Activated T-helper 17 cell treated with anti-CD3 and anti-CD28 coated beads, Interleukin-2, amount 50 U/mL, for 72 hours (primary cell): ENCODE data around the gene IDS. TPM values are rescaled to one million over a fixed set of nuclear protein-coding genes. Genes with fewer than 3 reads are reported as not detected.
"Not testable (repeated sequence)": the region's sequence is repeated elsewhere in the genome, so short reads cannot be mapped to it uniquely, and the experiment has no call there.

ENCODE experiments used
- ATAC-seq: fragments of 150-1000 bp; cut with Tn5 transposase; replicated peaks from 2 replicates; pipeline ENCODE4 v1.10.0; 2021; ENCODE audit warnings: mild to moderate bottlenecking, moderate library complexity
- H3K27ac Mint-ChIP-seq: one replicate; pipeline ENCODE4 v1.8.0; 2022; ENCODE audit warnings: mixed read lengths
- H3K27me3 Mint-ChIP-seq: one replicate; pipeline ENCODE4 v1.8.0; 2022; ENCODE audit warnings: mixed read lengths
- H3K36me3 Mint-ChIP-seq: one replicate; pipeline ENCODE4 v1.8.0; 2022; ENCODE audit warnings: low read depth, mild to moderate bottlenecking, mixed read lengths
- H3K4me1 Mint-ChIP-seq: one replicate; pipeline ENCODE4 v1.8.0; 2022; ENCODE audit warnings: mixed read lengths
- H3K4me3 Mint-ChIP-seq: one replicate; pipeline ENCODE4 v1.8.0; 2022; ENCODE audit warnings: mild to moderate bottlenecking, mixed read lengths
- H3K9me3 Mint-ChIP-seq: one replicate; pipeline ENCODE4 v1.8.0; 2022; ENCODE audit warnings: mixed read lengths
- total RNA-seq, 2 donors: library from RNA; stranded (reverse); gene quantifications; one replicate each; pipeline ENCODE4 v1.2.3, GENCODE V29; 2022

IDS gene
- 100 to 1,000 TPM in 1 of 2 donors, 10 to 100 TPM in 1; 91.4 to 127 TPM for total RNA-seq

- H3K4me1 Mint-ChIP-seq = peaks cover 20% of the 10 kb centered on the region
- H3K9me3 Mint-ChIP-seq = no peaks in the 10 kb centered on the region
- H3K27ac Mint-ChIP-seq = peak within 1 kb of the TSS; percentile 100
- peak within 1 kb of the TSS; percentile 98 for H3K4me3 Mint-ChIP-seq
- peak; percentile 71 for ATAC-seq
- peaks cover 15% of the 10 kb centered on the region for H3K36me3 Mint-ChIP-seq
- no peaks in the 10 kb centered on the region for H3K27me3 Mint-ChIP-seq
Measured at GRCh38 chrX:149504915-149505651, at the start of gene IDS. Gene IDS, minus strand, starts transcription at chrX:149505306. Its CDS starts 169 bp downstream, at chrX:149505137.

GRCh38 chrX:149551939-149552248, 46.8 kb upstream of the IDS start:
- peak; percentile 40 for ATAC-seq
- not testable (repeated sequence) for H3K36me3 Mint-ChIP-seq, H3K9me3 Mint-ChIP-seq, H3K4me1 Mint-ChIP-seq, H3K4me3 Mint-ChIP-seq, H3K27me3 Mint-ChIP-seq, H3K27ac Mint-ChIP-seq

GRCh38 chrX:149551245-149551938, 46.3 kb upstream of the IDS start:
- ATAC-seq = peak; percentile 63
- not testable (repeated sequence) for H3K36me3 Mint-ChIP-seq, H3K4me1 Mint-ChIP-seq, H3K27ac Mint-ChIP-seq, H3K9me3 Mint-ChIP-seq, H3K27me3 Mint-ChIP-seq, H3K4me3 Mint-ChIP-seq

GRCh38 chrX:149550454-149550853, 45.3 kb upstream of the IDS start:
- ATAC-seq = peak; percentile 8
- not testable (repeated sequence) for H3K27me3 Mint-ChIP-seq, H3K4me3 Mint-ChIP-seq, H3K4me1 Mint-ChIP-seq, H3K36me3 Mint-ChIP-seq, H3K27ac Mint-ChIP-seq, H3K9me3 Mint-ChIP-seq

- not testable (repeated sequence) for H3K27ac Mint-ChIP-seq, H3K27me3 Mint-ChIP-seq, ATAC-seq, H3K4me1 Mint-ChIP-seq, H3K4me3 Mint-ChIP-seq, H3K9me3 Mint-ChIP-seq
- H3K36me3 Mint-ChIP-seq = peaks cover 11% of the 10 kb centered on the region
Measured at GRCh38 chrX:149549701-149550100, 44.6 kb upstream of the IDS start, which contains the start of gene HSFX3. Gene HSFX3, minus strand, starts transcription at chrX:149549924. Its CDS starts 72 bp downstream, at chrX:149549852.

- not testable (repeated sequence) for H3K4me1 Mint-ChIP-seq, ATAC-seq, H3K27me3 Mint-ChIP-seq, H3K4me3 Mint-ChIP-seq, H3K9me3 Mint-ChIP-seq, H3K27ac Mint-ChIP-seq
- peaks cover 14% of the 10 kb centered on the region for H3K36me3 Mint-ChIP-seq
Measured at GRCh38 chrX:149547782-149548181, 42.7 kb upstream of the IDS start.

GRCh38 chrX:149546962-149547361, 41.9 kb upstream of the IDS start:
- H3K4me1 Mint-ChIP-seq, H3K27me3 Mint-ChIP-seq, H3K27ac Mint-ChIP-seq, H3K4me3 Mint-ChIP-seq, H3K9me3 Mint-ChIP-seq: not testable (repeated sequence)
- H3K36me3 Mint-ChIP-seq = peaks cover 16% of the 10 kb centered on the region
- peak; percentile 39 for ATAC-seq

- H3K4me3 Mint-ChIP-seq, H3K4me1 Mint-ChIP-seq, ATAC-seq, H3K27me3 Mint-ChIP-seq, H3K9me3 Mint-ChIP-seq, H3K27ac Mint-ChIP-seq: not testable (repeated sequence)
- H3K36me3 Mint-ChIP-seq = peaks cover 25% of the 10 kb centered on the region
Measured at GRCh38 chrX:149545545-149546543, 40.7 kb upstream of the IDS start.

- Mint-ChIP-seq H3K4me1 (no peaks in the 10 kb centered on the region), H3K4me3 (peak overlapping the region; percentile 82), H3K27me3 (no peaks in the 10 kb centered on the region), H3K36me3 (peaks cover 37% of the 10 kb centered on the region), H3K9me3 (no peaks in the 10 kb centered on the region), H3K27ac (peak overlapping the region; percentile 97)
- no peak for ATAC-seq
Measured at GRCh38 chrX:149541521-149542047, 36.5 kb upstream of the IDS start.

- Mint-ChIP-seq H3K4me3 (peak within 1 kb of the TSS; percentile 82), H3K9me3 (no peaks in the 10 kb centered on the region), H3K27ac (peak within 1 kb of the TSS; percentile 97), H3K27me3 (no peaks in the 10 kb centered on the region), H3K36me3 (peaks cover 34% of the 10 kb centered on the region), H3K4me1 (no peaks in the 10 kb centered on the region)
- peak; percentile 86 for ATAC-seq
Measured at GRCh38 chrX:149540621-149541520, 35.8 kb upstream of the IDS start, which contains the start of gene EOLA1. Gene EOLA1, plus strand, starts transcription at chrX:149541012. Its CDS starts 4,619 bp downstream, at chrX:149545631.

- Mint-ChIP-seq H3K4me1 (no peaks in the 10 kb centered on the region), H3K27ac (peak overlapping the region; percentile 97), H3K9me3 (no peaks in the 10 kb centered on the region), H3K4me3 (peak overlapping the region; percentile 82), H3K27me3 (no peaks in the 10 kb centered on the region), H3K36me3 (peaks cover 29% of the 10 kb centered on the region)
- peak; percentile 54 for ATAC-seq
Measured at GRCh38 chrX:149540131-149540620, 35.1 kb upstream of the IDS start.

GRCh38 chrX:149539283-149540130, 34.4 kb upstream of the IDS start:
- H3K27ac Mint-ChIP-seq = peak overlapping the region; percentile 97
- no peaks in the 10 kb centered on the region for H3K27me3 Mint-ChIP-seq
- peak; percentile 46 for ATAC-seq
- no peaks in the 10 kb centered on the region for H3K4me1 Mint-ChIP-seq
- H3K4me3 Mint-ChIP-seq = peak overlapping the region; percentile 82
- H3K9me3 Mint-ChIP-seq = no peaks in the 10 kb centered on the region
- H3K36me3 Mint-ChIP-seq = peaks cover 24% of the 10 kb centered on the region
